Measurements from ENCODE around the gene PRELID1. TPM values are rescaled to one million over a fixed set of nuclear protein-coding genes. Genes with fewer than 3 reads are reported as not detected.

PRELID1 gene
- total RNA-seq, 1 donor from 2014 or later, result 81.2 TPM

DNA sequence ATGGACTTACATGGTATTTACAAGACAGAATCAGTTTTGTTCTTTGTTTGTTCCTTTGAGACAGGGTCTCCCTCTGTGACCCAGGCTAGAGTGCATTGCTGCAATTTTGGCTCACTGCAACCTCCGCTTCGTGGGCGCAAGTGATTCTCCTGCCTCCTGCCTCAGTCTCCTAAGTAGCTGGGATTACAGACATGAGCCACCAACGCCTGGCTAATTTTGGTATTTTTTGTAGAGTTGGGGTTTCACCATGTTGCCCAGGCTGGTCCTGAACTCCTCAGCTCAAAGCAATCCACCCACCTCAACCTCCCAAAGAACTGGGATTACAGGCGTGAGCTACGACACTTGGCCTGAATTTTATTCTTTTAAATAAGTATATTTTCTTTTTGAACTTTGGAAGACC, 27.7 kb upstream of the PRELID1 start:
- DNase-seq (ENCODE audit: low spot score in 2 of 2, unreplicated experiment in 2 of 2), result no peak
- no peak overlapping the region for H3K4me3 Mint-ChIP-seq
- TF ChIP-seq, protein P1, sequence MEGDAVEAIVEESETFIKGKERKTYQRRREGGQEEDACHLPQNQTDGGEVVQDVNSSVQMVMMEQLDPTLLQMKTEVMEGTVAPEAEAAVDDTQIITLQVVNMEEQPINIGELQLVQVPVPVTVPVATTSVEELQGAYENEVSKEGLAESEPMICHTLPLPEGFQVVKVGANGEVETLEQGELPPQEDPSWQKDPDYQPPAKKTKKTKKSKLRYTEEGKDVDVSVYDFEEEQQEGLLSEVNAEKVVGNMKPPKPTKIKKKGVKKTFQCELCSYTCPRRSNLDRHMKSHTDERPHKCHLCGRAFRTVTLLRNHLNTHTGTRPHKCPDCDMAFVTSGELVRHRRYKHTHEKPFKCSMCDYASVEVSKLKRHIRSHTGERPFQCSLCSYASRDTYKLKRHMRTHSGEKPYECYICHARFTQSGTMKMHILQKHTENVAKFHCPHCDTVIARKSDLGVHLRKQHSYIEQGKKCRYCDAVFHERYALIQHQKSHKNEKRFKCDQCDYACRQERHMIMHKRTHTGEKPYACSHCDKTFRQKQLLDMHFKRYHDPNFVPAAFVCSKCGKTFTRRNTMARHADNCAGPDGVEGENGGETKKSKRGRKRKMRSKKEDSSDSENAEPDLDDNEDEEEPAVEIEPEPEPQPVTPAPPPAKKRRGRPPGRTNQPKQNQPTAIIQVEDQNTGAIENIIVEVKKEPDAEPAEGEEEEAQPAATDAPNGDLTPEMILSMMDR (IDR thresholded peaks at IDR 0.05; ENCODE audit: unreplicated experiment), result no peak
- H3K4me1 Mint-ChIP-seq, result no peaks in the 10 kb centered on the region
- H3K36me3 Mint-ChIP-seq, result peaks cover 43% of the 10 kb centered on the region
- H3K9me3 Mint-ChIP-seq, result no peaks in the 10 kb centered on the region
- H3K27ac Mint-ChIP-seq, result no peak overlapping the region
- no peaks in the 10 kb centered on the region for H3K27me3 Mint-ChIP-seq (ENCODE audit: low read depth)

DNA sequence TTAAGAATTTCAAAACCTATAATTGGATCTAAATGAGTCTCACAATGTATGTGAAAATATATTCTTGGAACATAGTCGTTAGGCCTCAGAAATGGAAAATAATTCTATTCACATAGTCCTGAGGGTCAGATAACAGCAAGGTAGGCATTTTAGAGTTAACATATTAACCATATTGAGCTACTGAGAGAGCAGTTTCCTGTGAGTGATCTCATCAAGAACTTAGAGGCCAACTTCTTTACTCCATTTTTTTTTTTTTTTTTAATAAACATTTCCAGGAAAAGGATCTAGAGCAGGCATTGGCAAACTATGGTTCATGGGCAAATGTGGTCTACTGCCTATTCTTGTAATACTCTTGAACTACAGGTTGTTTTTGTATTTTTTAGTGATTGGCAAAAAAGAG, 26.7 kb upstream of the PRELID1 start:
- no peaks in the 10 kb centered on the region for H3K4me1 Mint-ChIP-seq
- peaks cover 44% of the 10 kb centered on the region for H3K36me3 Mint-ChIP-seq

DNA sequence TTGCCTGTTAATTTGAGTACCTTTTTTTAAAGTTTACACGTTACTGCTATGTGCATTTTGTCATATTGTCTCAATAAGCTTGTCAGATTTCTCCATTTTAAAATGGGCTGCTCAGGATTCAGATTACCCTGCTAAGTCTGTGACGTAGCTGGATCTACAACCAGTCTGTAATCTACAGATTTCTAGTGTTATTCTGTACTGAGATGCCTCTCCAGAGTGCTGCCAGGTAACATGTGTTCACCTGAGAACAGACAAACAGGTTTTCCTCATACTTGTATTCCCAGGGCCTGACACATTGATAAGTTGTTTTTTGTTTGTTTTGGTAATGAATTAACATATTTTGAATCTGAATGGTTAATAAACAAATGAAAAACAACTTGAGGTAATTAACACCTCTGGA, 15.4 kb upstream of the PRELID1 start:
- H3K27me3 Mint-ChIP-seq (ENCODE audit: low read depth), result no peaks in the 10 kb centered on the region
- TF ChIP-seq, protein P1 (IDR thresholded peaks at IDR 0.05; ENCODE audit: unreplicated experiment), result no peak
- H3K4me3 Mint-ChIP-seq, result no peak overlapping the region
- H3K27ac Mint-ChIP-seq, result no peak overlapping the region
- H3K4me1 Mint-ChIP-seq, result no peaks in the 10 kb centered on the region
- no peaks in the 10 kb centered on the region for H3K9me3 Mint-ChIP-seq
- peaks cover 46% of the 10 kb centered on the region for H3K36me3 Mint-ChIP-seq
- no peak for DNase-seq (ENCODE audit: low spot score in 2 of 2, unreplicated experiment in 2 of 2)

More for the DNA sequence above, 26.7 kb upstream of the PRELID1 start:
- Mint-ChIP-seq H3K27ac (no peak overlapping the region), H3K4me3 (no peak overlapping the region), H3K27me3 (ENCODE audit: low read depth) (no peaks in the 10 kb centered on the region), H3K9me3 (no peaks in the 10 kb centered on the region)
- no peak for DNase-seq (ENCODE audit: low spot score in 2 of 2, unreplicated experiment in 2 of 2)
- TF ChIP-seq, protein P1 (IDR thresholded peaks at IDR 0.05; ENCODE audit: unreplicated experiment), result no peak

DNA sequence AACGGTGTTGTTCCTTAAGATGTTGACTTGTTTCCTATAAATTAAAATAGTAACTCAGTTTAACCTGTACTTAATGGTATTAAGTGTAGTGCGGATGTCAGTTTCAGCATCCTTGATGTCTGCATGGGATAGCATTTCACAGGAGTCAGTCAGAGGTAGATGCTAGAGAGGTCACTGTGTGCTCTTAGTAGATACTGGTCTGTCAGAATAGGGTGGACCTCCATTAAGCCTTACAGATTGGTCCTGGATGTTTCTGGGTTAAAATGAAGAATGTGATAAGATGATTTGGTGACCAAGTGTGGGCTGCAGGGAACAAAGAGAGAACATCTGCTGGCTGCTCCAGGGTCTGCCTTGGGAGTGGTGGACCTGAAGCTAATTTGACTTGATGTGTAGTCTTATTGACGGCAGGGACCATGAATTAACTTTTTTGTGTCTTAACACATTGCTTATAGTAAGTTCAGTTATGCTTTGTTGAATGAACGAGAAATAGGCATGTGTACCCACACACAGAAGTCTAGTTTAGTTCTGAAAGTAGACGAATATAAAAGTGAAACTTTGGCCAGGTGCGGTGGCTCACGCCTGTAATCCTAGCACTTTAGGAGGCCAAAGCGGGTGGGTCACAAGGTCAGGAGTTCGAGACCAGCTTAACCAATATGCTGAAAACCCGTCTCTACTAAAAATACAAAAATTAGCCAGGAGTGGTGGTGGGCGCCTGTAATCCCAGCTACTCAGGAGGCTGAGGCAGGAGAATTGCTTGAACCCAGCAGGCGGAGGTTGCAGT, 12.6 kb upstream of the PRELID1 start:
- no peaks in the 10 kb centered on the region for H3K27me3 Mint-ChIP-seq (ENCODE audit: low read depth)
- H3K27ac Mint-ChIP-seq, result no peak overlapping the region
- peaks cover 39% of the 10 kb centered on the region for H3K36me3 Mint-ChIP-seq
- TF ChIP-seq, protein P1 (IDR thresholded peaks at IDR 0.05; ENCODE audit: unreplicated experiment), result no peak
- H3K4me1 Mint-ChIP-seq, result no peaks in the 10 kb centered on the region
- no peak for DNase-seq (ENCODE audit: low spot score in 2 of 2, unreplicated experiment in 2 of 2)
- H3K4me3 Mint-ChIP-seq, result no peak overlapping the region
- H3K9me3 Mint-ChIP-seq, result no peaks in the 10 kb centered on the region

DNA sequence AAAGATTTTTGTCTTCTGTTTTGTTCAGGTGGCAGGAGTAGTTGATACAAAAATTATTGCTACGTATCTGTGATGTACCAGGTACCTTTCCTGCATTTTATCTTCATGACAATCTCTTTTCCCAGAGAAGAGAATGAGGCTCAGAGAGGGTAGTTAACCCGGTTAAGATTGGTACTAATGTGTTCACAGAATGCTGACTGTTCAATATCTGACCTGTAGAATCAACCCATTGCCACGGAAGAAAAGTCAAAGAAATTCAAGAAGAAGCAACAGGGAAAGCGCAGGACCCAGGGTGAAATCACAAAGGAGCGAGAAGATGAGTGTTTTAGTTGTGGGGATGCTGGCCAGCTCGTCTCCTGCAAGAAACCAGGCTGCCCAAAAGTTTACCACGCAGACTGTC, 11.9 kb upstream of the PRELID1 start:
- H3K4me1 Mint-ChIP-seq, result no peaks in the 10 kb centered on the region
- no peak for DNase-seq (ENCODE audit: low spot score in 2 of 2, unreplicated experiment in 2 of 2)
- TF ChIP-seq, protein P1 (IDR thresholded peaks at IDR 0.05; ENCODE audit: unreplicated experiment), result no peak
- peaks cover 38% of the 10 kb centered on the region for H3K36me3 Mint-ChIP-seq
- no peak overlapping the region for H3K27ac Mint-ChIP-seq
- H3K4me3 Mint-ChIP-seq, result no peak overlapping the region
- no peaks in the 10 kb centered on the region for H3K27me3 Mint-ChIP-seq (ENCODE audit: low read depth)
- H3K9me3 Mint-ChIP-seq, result no peaks in the 10 kb centered on the region
